HCT116 (cell line): ENCODE results near the gene ABCC8. TPM values are rescaled to one million over a fixed set of nuclear protein-coding genes. Genes with fewer than 3 reads are reported as not detected.

Experiments
- ATAC-seq: fragments of 200-7000 bp; cut with Tn5 transposase; 2 replicates; pipeline ENCODE4 v1.9.1; 2020; ENCODE audit warnings: mild to moderate bottlenecking, moderate library complexity
- BruUV-seq: library from RNA; stranded (reverse); fragments of 400-500 nt; replicated peaks from 2 replicates; lab custom pipeline; 2021; lab: Mats Ljungman, UMichigan
- CTCF ChIA-PET: fragments of 300-600 bp; sonication (Branson Sonifier 250); formaldehyde crosslinking; loops from one replicate; lab custom pipeline; 2021; ENCODE audit warnings: antibody characterized with exemption; lab: Charles Lee
- POLR2A ChIA-PET: fragments of 300-600, 350-600 bp; sonication (Branson Sonifier 250); formaldehyde crosslinking; loops from one replicate; lab custom pipeline; 2021; ENCODE audit warnings: antibody characterized with exemption; lab: Charles Lee
- RAD21 ChIA-PET, 2 experiments: fragments of 300-600 bp; sonication (Branson Sonifier 250); formaldehyde crosslinking; loops; one replicate each; lab custom pipeline; 2023; ENCODE audit warnings: low total read pairs in 2 of 2; ENCODE audit not compliant: uncharacterized antibody in 2 of 2, unreplicated experiment in 2 of 2, low non-redundant PET in 1 of 2; lab: Charles Lee
- DNase-seq: peaks from one replicate; pipeline ENCODE4 v3.0.0-alpha.2; 2010; ENCODE audit warnings: low read depth, low spot score
- H2AFZ ChIP-seq: fragments of 200-600 bp; shearing (Covaris generic), sonication (generic); 2 replicates; pipeline ENCODE4 v1.6.1; 2017; ENCODE audit warnings: low read depth, mixed run types, mixed read lengths, antibody characterized with exemption, low read length; ENCODE audit not compliant: poor library complexity, severe bottlenecking
- H3K27ac ChIP-seq: 2 replicates; pipeline ENCODE4 v1.5.1; 2012; ENCODE audit warnings: low read depth, low read length
- H3K27me3 ChIP-seq: fragments of 200-600 bp; sonication (generic); 2 replicates; pipeline ENCODE4 v1.6.1; 2016; ENCODE audit warnings: mixed run types, low read length, mixed read lengths; ENCODE audit not compliant: insufficient read depth
- H3K36me3 ChIP-seq, 2 experiments: fragments of 200-500 bp in 1 of 2; fragments of 200-600 bp in 1 of 2; sonication (Bioruptor generic) in 1 of 2; sonication (generic) in 1 of 2; 2 replicates each; pipeline versions ENCODE4 v1.5.1 to v1.6.1; 2014 to 2016; ENCODE audit warnings: low read length in 2 of 2, inconsistent platforms in 1 of 2, mixed read lengths in 1 of 2, mixed run types in 1 of 2; ENCODE audit not compliant: insufficient read depth in 2 of 2, control insufficient read depth in 1 of 2
- H3K4me1 ChIP-seq, 2 experiments: fragments of 200-600 bp in 1 of 2; sonication (generic) in 1 of 2; 2 replicates each; pipeline versions ENCODE4 v1.5.1 to v1.6.1; 2012 to 2017; ENCODE audit warnings: low read length in 2 of 2, inconsistent platforms in 1 of 2, mild to moderate bottlenecking in 1 of 2, mixed read lengths in 1 of 2, mixed run types in 1 of 2, moderate library complexity in 1 of 2; ENCODE audit not compliant: insufficient read depth in 2 of 2, control insufficient read depth in 1 of 2
- H3K4me2 ChIP-seq: fragments of 200-600 bp; sonication (generic); 2 replicates; pipeline ENCODE4 v1.6.1; 2017; ENCODE audit warnings: mixed run types, low read length, mixed read lengths
- H3K4me3 ChIP-seq, 2 experiments: fragments of 200-600 bp in 1 of 2; sonication (generic) in 1 of 2; replicated peaks in 1 of 2; 2 replicates each; pipeline ENCODE4 v1.5.1; 2011 to 2016; ENCODE audit warnings: low read length in 2 of 2, control low read depth in 1 of 2, low read depth in 1 of 2, mild to moderate bottlenecking in 1 of 2, mixed read lengths in 1 of 2, mixed run types in 1 of 2
- H3K79me2 ChIP-seq: fragments of 200-600 bp; sonication (generic); 2 replicates; pipeline ENCODE4 v1.6.1; 2017; ENCODE audit warnings: mild to moderate bottlenecking, mixed run types, low read length, moderate library complexity, mixed read lengths; ENCODE audit not compliant: insufficient read depth
- H3K9ac ChIP-seq: fragments of 200-600 bp; sonication (generic); 2 replicates; pipeline ENCODE4 v1.6.1; 2016; ENCODE audit warnings: low read length, mixed read lengths
- H3K9me2 ChIP-seq: fragments of 200-600 bp; sonication (generic), shearing (Covaris generic); 2 replicates; pipeline ENCODE4 v1.6.1; 2017; ENCODE audit warnings: mixed run types, mild to moderate bottlenecking, moderate library complexity; ENCODE audit not compliant: insufficient read depth
- H3K9me3 ChIP-seq, 2 experiments: fragments of 200-500 bp in 1 of 2; fragments of 200-600 bp in 1 of 2; sonication (Bioruptor generic) in 1 of 2; sonication (generic) in 1 of 2; 2 replicates each; pipeline ENCODE4 v1.6.1; 2014 to 2017; ENCODE audit warnings: low read length in 2 of 2, mixed read lengths in 2 of 2, inconsistent platforms in 1 of 2, low read depth in 1 of 2, mild to moderate bottlenecking in 1 of 2, mixed run types in 1 of 2, moderate library complexity in 1 of 2; ENCODE audit not compliant: control insufficient read depth in 1 of 2, insufficient read depth in 1 of 2
- H4K20me1 ChIP-seq: fragments of 200-600 bp; sonication (generic), shearing (Covaris generic); 2 replicates; pipeline ENCODE4 v1.6.1; 2017; ENCODE audit warnings: mixed run types, mild to moderate bottlenecking, moderate library complexity; ENCODE audit not compliant: insufficient read depth
- CEBPB ChIP-seq: IDR thresholded peaks from 2 replicates; pipeline ENCODE4 v1.6.1; 2012; ENCODE audit warnings: low read depth
- EZH2 ChIP-seq: fragments of 200-600 bp; sonication (generic); IDR thresholded peaks from 2 replicates; pipeline ENCODE4 v1.6.1; 2017; ENCODE audit warnings: antibody characterized with exemption, mixed run types
- EZH2phosphoT487 ChIP-seq: fragments of 200-600 bp; IDR thresholded peaks from 2 replicates; pipeline ENCODE4 v1.6.1; 2018; ENCODE audit warnings: antibody characterized with exemption, borderline replicate concordance
- JUND ChIP-seq: IDR thresholded peaks from 2 replicates; pipeline ENCODE4 v1.6.1; 2012
- POLR2AphosphoS5 ChIP-seq: IDR thresholded peaks from 2 replicates; pipeline ENCODE4 v1.6.1; 2011; ENCODE audit warnings: mild to moderate bottlenecking, low read depth, low read length, moderate library complexity
- ZBTB33 ChIP-seq: IDR thresholded peaks from 2 replicates; pipeline ENCODE4 v1.6.1; 2011; ENCODE audit warnings: mild to moderate bottlenecking, low read length, moderate library complexity; ENCODE audit not compliant: insufficient replicate concordance; ENCODE audit errors: extremely low read depth
- intact Hi-C: fragments of 100-400 bp; cut with micrococcal nuclease; formaldehyde crosslinking; loops from 2 replicates; pipeline ENCODE4 v1.10.0; 2022
- total RNA-seq: library from RNA; stranded (reverse); gene quantifications from one replicate; pipeline ENCODE4 v1.2.1, GENCODE V29; 2021; ENCODE audit not compliant: unreplicated experiment
- TF ChIP-seq, protein P1 (sequence below): IDR thresholded peaks from 2 replicates; pipeline ENCODE4 v1.6.1; 2012

Gene ABCC8
- total RNA-seq, 1 experiment from 2014 or later, result 0.39 TPM

GRCh38 chr11:17437366-17437765 is 39.3 kb downstream of the ABCC8 start:
- Histone ChIP-seq H3K9me3 (no peaks in the 10 kb centered on the region), H3K27ac (no peak overlapping the region), H3K9ac (no peak overlapping the region), H3K4me3 (no peak overlapping the region), H3K9me2 (no peaks in the 10 kb centered on the region), H3K79me2 (no peaks in the 10 kb centered on the region), H3K4me2 (no peak overlapping the region), H2AFZ (no peak overlapping the region), H3K4me1 (no peaks in the 10 kb centered on the region), H4K20me1 (no peaks in the 10 kb centered on the region), H3K36me3 (no peaks in the 10 kb centered on the region), H3K27me3 (peaks cover 4% of the 10 kb centered on the region; the same call in 1 of the 2 replicates)
- ChIA-PET RAD21 (no interaction called here), CTCF (no interaction called here), POLR2A (no interaction called here)
- intact Hi-C loops, result no loop called here
- ATAC-seq, result no peak
- no TSS peak for BruUV-seq
- no peak for DNase-seq
- TF ChIP-seq POLR2AphosphoS5 (no peak), ZBTB33 (no peak)
- TF ChIP-seq, protein P1, sequence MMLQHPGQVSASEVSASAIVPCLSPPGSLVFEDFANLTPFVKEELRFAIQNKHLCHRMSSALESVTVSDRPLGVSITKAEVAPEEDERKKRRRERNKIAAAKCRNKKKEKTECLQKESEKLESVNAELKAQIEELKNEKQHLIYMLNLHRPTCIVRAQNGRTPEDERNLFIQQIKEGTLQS, result no peak

DNA sequence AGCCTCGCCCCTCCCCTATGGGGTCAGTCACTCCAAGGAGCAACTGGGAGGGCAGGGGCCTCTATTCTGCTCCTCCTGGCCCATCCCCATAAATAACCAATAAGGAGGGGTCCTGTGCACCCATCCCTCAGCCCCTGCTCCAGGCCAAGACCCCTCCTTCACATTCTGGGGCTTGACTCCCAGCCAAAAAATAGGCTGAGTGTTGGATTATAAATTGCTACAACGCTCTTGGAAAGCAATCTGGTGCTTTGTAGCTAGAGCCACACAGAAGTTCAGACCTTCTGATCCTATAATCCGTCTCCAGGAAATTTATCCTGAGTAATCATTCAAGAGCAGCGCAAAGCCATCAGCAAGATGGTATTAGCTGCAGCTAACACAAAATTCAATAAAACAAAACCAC is 42.5 kb downstream of the ABCC8 start:
- Histone ChIP-seq H3K79me2 (no peaks in the 10 kb centered on the region), H3K9me3 (no peaks in the 10 kb centered on the region), H4K20me1 (no peaks in the 10 kb centered on the region), H2AFZ (no peak overlapping the region), H3K27ac (no peak overlapping the region), H3K9ac (no peak overlapping the region), H3K4me1 (no peaks in the 10 kb centered on the region), H3K36me3 (no peaks in the 10 kb centered on the region), H3K27me3 (0 out of 2 replicates have a peak, but pooled peaks cover 4% of the 10 kb centered on the region), H3K4me2 (no peak overlapping the region), H3K4me3 (no peak overlapping the region), H3K9me2 (no peaks in the 10 kb centered on the region)
- ATAC-seq (no peak), DNase-seq (no peak)
- POLR2A ChIA-PET, result no interaction called here
- CTCF ChIA-PET, result no interaction called here
- RAD21 ChIA-PET, result no interaction called here
- intact Hi-C loops, result no loop called here
- no TSS peak for BruUV-seq
- no peak for TF ChIP-seq EZH2phosphoT487
- TF ChIP-seq CEBPB, result no peak
- TF ChIP-seq EZH2, result no peak
- no peak for TF ChIP-seq JUND
- TF ChIP-seq, all 23 proteins: peak for 0
